HepG2 (cell line): Measurements from ENCODE around the gene C13orf46. TPM values are rescaled to one million over a fixed set of nuclear protein-coding genes. Genes with fewer than 3 reads are reported as not detected.

Experiments
- ATAC-seq: fragments of 200-7000 bp; cut with Tn5 transposase; 3 replicates; pipeline ENCODE4 v1.9.1; 2020; ENCODE audit warnings: mild to moderate bottlenecking, moderate library complexity
- BruUV-seq: library from RNA; stranded (reverse); fragments of 400-500 nt; replicated peaks from 2 replicates; lab custom pipeline; 2021; lab: Mats Ljungman, UMichigan
- CTCF ChIA-PET: fragments of 300-600 bp; formaldehyde crosslinking; extraction: SDS; loops from one replicate; lab custom pipeline; 2021; ENCODE audit warnings: low total read pairs, inconsistent platforms, low intra/inter-chr PET ratio; lab: Yijun Ruan, JAX
- POLR2A ChIA-PET: fragments of 350-600 bp; sonication (Branson Sonifier 250); formaldehyde crosslinking; loops from one replicate; lab custom pipeline; 2020; ENCODE audit warnings: antibody characterized with exemption, inconsistent platforms; lab: Yijun Ruan, JAX
- DNase-seq: peaks from one replicate; pipeline ENCODE4 v3.0.0-alpha.2; 2015; ENCODE audit warnings: low spot score
- FAIRE-seq: peaks from 3 replicates; lab custom pipeline; 2011; peaks lifted over from hg19 to GRCh38; lab: Jason Lieb, UNC
- H2AFZ ChIP-seq: one replicate; pipeline ENCODE4 v1.6.1; 2011; ENCODE audit warnings: low read length, inconsistent platforms
- H3K27ac ChIP-seq: fragments of 300-600 bp; 3 replicates; pipeline ENCODE4 v1.8.0; 2011; ENCODE audit warnings: mixed run types, mild to moderate bottlenecking, mixed read lengths, low read length, inconsistent platforms; ENCODE audit not compliant: insufficient read depth; ENCODE audit errors: extremely low read length
- H3K27me3 ChIP-seq, 2 experiments: fragments of 200-600 bp in 1 of 2; 2 replicates in 1 of 2; 3 replicates in 1 of 2; pipeline versions ENCODE4 v1.6.0 to v1.8.0; 2011; ENCODE audit warnings: low read length in 2 of 2, mild to moderate bottlenecking in 2 of 2, moderate library complexity in 2 of 2, inconsistent platforms in 1 of 2; ENCODE audit not compliant: insufficient read depth in 2 of 2, control insufficient read depth in 1 of 2
- H3K36me3 ChIP-seq, 2 experiments: fragments of 200-600 bp in 1 of 2; replicated peaks in 1 of 2; 2 replicates in 1 of 2; 3 replicates in 1 of 2; pipeline versions ENCODE4 v1.5.1 to v1.8.0; 2011; ENCODE audit warnings: low read length in 2 of 2, inconsistent platforms in 1 of 2; ENCODE audit not compliant: insufficient read depth in 2 of 2, control insufficient read depth in 1 of 2
- H3K4me1 ChIP-seq: 2 replicates; pipeline ENCODE4 v1.5.1; 2012; ENCODE audit warnings: low read length, inconsistent platforms; ENCODE audit not compliant: insufficient read depth
- H3K4me2 ChIP-seq: 2 replicates; pipeline ENCODE4 v1.6.0; 2011; ENCODE audit warnings: low read depth, low read length, inconsistent platforms
- H3K4me3 ChIP-seq, 3 experiments: fragments of 200-600 bp in 1 of 3; sonication (generic), shearing (Covaris generic) in 1 of 3; replicated peaks in 1 of 3; 2 replicates each; pipeline ENCODE4 v1.5.1; 2011 to 2016; ENCODE audit warnings: low read length in 3 of 3, inconsistent platforms in 2 of 3, low read depth in 2 of 3, mild to moderate bottlenecking in 2 of 3, control low read depth in 1 of 3, mixed read lengths in 1 of 3; ENCODE audit not compliant: insufficient read depth in 1 of 3
- H3K79me2 ChIP-seq: one replicate; pipeline ENCODE4 v1.6.1; 2011; ENCODE audit warnings: low read length, inconsistent platforms; ENCODE audit not compliant: insufficient read depth
- H3K9ac ChIP-seq: 2 replicates; pipeline ENCODE4 v1.6.0; 2011; ENCODE audit warnings: mild to moderate bottlenecking, low read depth, low read length, inconsistent platforms; ENCODE audit not compliant: insufficient read depth
- H3K9me3 ChIP-seq: 2 replicates; pipeline ENCODE4 v1.5.1; 2012; ENCODE audit warnings: mild to moderate bottlenecking, low read length
- H4K20me1 ChIP-seq: 2 replicates; pipeline ENCODE4 v1.6.0; 2011; ENCODE audit warnings: inconsistent platforms, mild to moderate bottlenecking, low read length, moderate library complexity; ENCODE audit not compliant: insufficient read depth
- ASH2L ChIP-seq: fragments of 300-600, 200-600 bp; sonication (generic); IDR thresholded peaks from 2 replicates; pipeline ENCODE4 v1.7.0; 2017; ENCODE audit warnings: low read depth, mild to moderate bottlenecking, moderate library complexity, mixed read lengths, low read length; ENCODE audit not compliant: insufficient read length
- CBFB ChIP-seq: sonication (generic); formaldehyde crosslinking; IDR thresholded peaks from 2 replicates; pipeline ENCODE4 v1.4.0; 2020; ENCODE audit warnings: missing genetic modification reagents
- MIER3 ChIP-seq: IDR thresholded peaks from 2 replicates; pipeline ENCODE4 v1.6.1; 2016; ENCODE audit warnings: missing compliant biosample characterization, borderline replicate concordance
- PRDM10 ChIP-seq: sonication (generic); formaldehyde crosslinking; IDR thresholded peaks from 2 replicates; pipeline ENCODE4 v1.4.0; 2020; ENCODE audit warnings: low read depth, missing genetic modification reagents
- RFX3 ChIP-seq: IDR thresholded peaks from 2 replicates; pipeline ENCODE4 v1.6.1; 2016; ENCODE audit warnings: missing biosample characterization, missing genetic modification reagents
- TBX2 ChIP-seq: sonication (generic); formaldehyde crosslinking; IDR thresholded peaks from 2 replicates; pipeline ENCODE4 v1.5.0; 2020; ENCODE audit warnings: missing genetic modification reagents, mild to moderate bottlenecking, borderline replicate concordance
- ZC3H4 ChIP-seq: sonication (generic); formaldehyde crosslinking; IDR thresholded peaks from 2 replicates; pipeline ENCODE4 v1.4.0; 2020; ENCODE audit warnings: missing genetic modification reagents, borderline replicate concordance
- ZNF10 ChIP-seq: sonication (generic); formaldehyde crosslinking; IDR thresholded peaks from 2 replicates; pipeline ENCODE4 v1.4.0; 2020; ENCODE audit warnings: mild to moderate bottlenecking, low read depth, missing genetic modification reagents, borderline replicate concordance
- ZNF124 ChIP-seq: sonication (generic); formaldehyde crosslinking; IDR thresholded peaks from 2 replicates; pipeline ENCODE4 v1.4.0; 2020; ENCODE audit warnings: missing genetic modification reagents
- ZNF337 ChIP-seq: sonication (generic); formaldehyde crosslinking; IDR thresholded peaks from 2 replicates; pipeline ENCODE4 v1.5.1; 2020; ENCODE audit warnings: missing genetic modification reagents, low read depth, mild to moderate bottlenecking, borderline replicate concordance
- ZNF34 ChIP-seq: sonication (generic); formaldehyde crosslinking; IDR thresholded peaks from 2 replicates; pipeline ENCODE4 v1.4.0; 2020; ENCODE audit warnings: mild to moderate bottlenecking, missing genetic modification reagents, borderline replicate concordance
- ZNF761 ChIP-seq: sonication (generic); formaldehyde crosslinking; conservative IDR thresholded peaks from 2 replicates; pipeline ENCODE4 v1.4.0; 2020; ENCODE audit warnings: mild to moderate bottlenecking, missing genetic modification reagents
- ZNF766 ChIP-seq: sonication (generic); formaldehyde crosslinking; IDR thresholded peaks from 2 replicates; pipeline ENCODE4 v1.5.0; 2020; ENCODE audit warnings: missing genetic modification reagents, borderline replicate concordance
- ZSCAN9 ChIP-seq: IDR thresholded peaks from 2 replicates; pipeline ENCODE4 v1.6.1; 2016; ENCODE audit warnings: borderline replicate concordance
- WGBS: methylation state at CpG from one replicate; pipeline ENCODE4 v1.1.6; 2017; ENCODE audit warnings: low lambda C conversion rate; 5-methylcytosine and 5-hydroxymethylcytosine counted together
- in situ Hi-C: cut with HindIII; loops from 2 replicates; pipeline ENCODE4 v1.10.0; 2017; ENCODE audit warnings: low pct_unique_long_range_greater_than_20kb; ENCODE audit not compliant: extremely low pct_ligation_motif_present
- intact Hi-C: fragments of 100-400 bp; cut with micrococcal nuclease; formaldehyde crosslinking; loops from one replicate; pipeline ENCODE4 v1.10.0; 2022; ENCODE audit not compliant: unreplicated experiment
- polyA plus RNA-seq, 8 experiments: library from polyadenylated mRNA; depleted of rRNA in 3 of 8; stranded (reverse) in 7 of 8; unstranded in 1 of 8; fragments of >200 nt; fragmentation: Illumina TruSeq in 4 of 8; extraction: Trizol in 4 of 8; gene quantifications; 2 replicates each; pipeline versions ENCODE4 v1.2.1 to v1.2.3, GENCODE V29; 2011 to 2016; ENCODE audit warnings: low read depth in 4 of 8, missing spikeins in 1 of 8, mixed read lengths in 1 of 8; ENCODE audit not compliant: insufficient read depth in 1 of 8
- total RNA-seq, 5 experiments: library from RNA; depleted of rRNA; stranded (reverse); fragments of >200 nt; fragmentation: Illumina TruSeq; extraction: Trizol; gene quantifications; 2 replicates each; pipeline ENCODE4 v1.2.3, GENCODE V29; 2016; ENCODE audit warnings: low read depth in 1 of 5
- TF ChIP-seq, protein P1 (sequence below): sonication (generic); formaldehyde crosslinking; conservative IDR thresholded peaks from 2 replicates; pipeline ENCODE4 v1.4.0; 2020; ENCODE audit warnings: missing genetic modification reagents
- TF ChIP-seq, protein P2 (sequence below): sonication (generic); formaldehyde crosslinking; IDR thresholded peaks from 2 replicates; pipeline ENCODE4 v1.4.0; 2020; ENCODE audit warnings: missing genetic modification reagents

The C13orf46 gene
- total and polyA plus RNA-seq, 2 of the 13 experiments (the other 11 are each of a cell fraction or from before 2014, with no cell fraction given) = 0.01 TPM; not detected in 1

DNA sequence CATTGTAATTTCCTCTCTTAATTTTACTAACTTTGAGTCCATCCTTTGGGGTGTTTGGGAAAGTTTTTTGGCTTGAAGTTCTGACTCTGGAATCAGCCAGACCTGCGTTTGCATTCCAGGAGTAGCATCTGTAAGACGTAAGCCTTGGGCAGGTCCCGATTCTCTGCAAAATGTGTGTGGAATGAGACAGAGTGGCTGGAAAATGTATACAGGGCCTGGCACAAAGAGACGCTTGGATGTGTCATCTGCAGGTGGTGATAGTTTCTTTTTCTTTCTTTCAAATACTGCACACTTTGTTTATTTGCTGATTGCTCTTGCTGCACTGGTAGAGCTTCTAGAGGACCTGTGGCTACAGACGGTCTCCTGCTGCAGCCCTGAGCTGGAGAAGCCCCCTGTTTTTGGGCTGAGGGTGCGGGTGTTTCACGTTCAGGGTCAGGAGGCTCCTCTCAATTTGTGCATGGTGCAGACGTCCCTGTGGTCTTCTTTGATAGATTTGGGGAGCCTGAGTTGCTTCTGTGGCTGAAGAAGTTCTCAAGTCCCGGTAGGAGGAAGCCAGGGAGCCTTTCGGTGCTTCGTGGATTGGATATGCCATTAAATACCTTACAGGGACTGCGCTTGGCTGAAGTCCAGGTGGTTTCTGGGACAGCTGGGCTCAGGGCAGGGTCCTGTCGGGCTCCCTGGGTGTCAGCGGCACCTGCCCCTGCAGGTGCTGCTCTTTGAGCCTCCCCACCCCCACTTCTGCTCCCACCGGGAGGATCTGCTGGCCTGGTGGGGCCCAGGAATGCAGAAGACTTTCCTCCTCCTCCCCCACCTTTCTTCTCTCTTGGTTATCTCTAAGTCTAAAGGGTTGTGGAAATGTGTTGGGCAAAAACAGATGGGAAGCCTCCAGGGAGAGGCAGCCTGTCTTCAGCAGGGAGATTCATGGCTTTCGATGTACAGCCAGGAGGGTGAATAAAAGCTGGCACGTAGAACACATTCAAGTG, 66.0 kb downstream of the C13orf46 start (continued):
- no peak for TF ChIP-seq ZNF766 (CRISPR knock-in tag)
- no peak for TF ChIP-seq ZC3H4 (CRISPR knock-in tag)
- no peak for TF ChIP-seq TBX2 (CRISPR knock-in tag)
- TF ChIP-seq, protein P1, sequence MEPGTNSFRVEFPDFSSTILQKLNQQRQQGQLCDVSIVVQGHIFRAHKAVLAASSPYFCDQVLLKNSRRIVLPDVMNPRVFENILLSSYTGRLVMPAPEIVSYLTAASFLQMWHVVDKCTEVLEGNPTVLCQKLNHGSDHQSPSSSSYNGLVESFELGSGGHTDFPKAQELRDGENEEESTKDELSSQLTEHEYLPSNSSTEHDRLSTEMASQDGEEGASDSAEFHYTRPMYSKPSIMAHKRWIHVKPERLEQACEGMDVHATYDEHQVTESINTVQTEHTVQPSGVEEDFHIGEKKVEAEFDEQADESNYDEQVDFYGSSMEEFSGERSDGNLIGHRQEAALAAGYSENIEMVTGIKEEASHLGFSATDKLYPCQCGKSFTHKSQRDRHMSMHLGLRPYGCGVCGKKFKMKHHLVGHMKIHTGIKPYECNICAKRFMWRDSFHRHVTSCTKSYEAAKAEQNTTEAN = no peak
- no peak for TF ChIP-seq MIER3 (CRISPR knock-in tag)
- TF ChIP-seq ZNF761 (CRISPR knock-in tag) = no peak

- no TSS peak for BruUV-seq
- peaks cover 4 to 29% of the 10 kb centered on the region in 2 experiments for H3K27me3 ChIP-seq
- H3K36me3 ChIP-seq = no peaks in the 10 kb centered on the region
- H3K9ac ChIP-seq = no peak overlapping the region
- H3K4me1 ChIP-seq = no peaks in the 10 kb centered on the region
- in situ Hi-C loops (no loop called here), intact Hi-C loops (no loop called here)
- DNase-seq (no peak), ATAC-seq (no peak), FAIRE-seq (no peak)
- ChIA-PET POLR2A (no interaction called here), CTCF (no interaction called here)
- no peaks in the 10 kb centered on the region for H3K9me3 ChIP-seq
- WGBS = 0% methylated on average over 3 of the region's 4 CpGs
- no peaks in the 10 kb centered on the region for H4K20me1 ChIP-seq
- H3K4me3 ChIP-seq = no peak overlapping the region
- H2AFZ ChIP-seq = no peak overlapping the region
- no peak overlapping the region for H3K27ac ChIP-seq
- no peak overlapping the region for H3K4me2 ChIP-seq
- no peaks in the 10 kb centered on the region for H3K79me2 ChIP-seq
- no peak for TF ChIP-seq ZNF337 (CRISPR knock-in tag)
- TF ChIP-seq, protein P2, sequence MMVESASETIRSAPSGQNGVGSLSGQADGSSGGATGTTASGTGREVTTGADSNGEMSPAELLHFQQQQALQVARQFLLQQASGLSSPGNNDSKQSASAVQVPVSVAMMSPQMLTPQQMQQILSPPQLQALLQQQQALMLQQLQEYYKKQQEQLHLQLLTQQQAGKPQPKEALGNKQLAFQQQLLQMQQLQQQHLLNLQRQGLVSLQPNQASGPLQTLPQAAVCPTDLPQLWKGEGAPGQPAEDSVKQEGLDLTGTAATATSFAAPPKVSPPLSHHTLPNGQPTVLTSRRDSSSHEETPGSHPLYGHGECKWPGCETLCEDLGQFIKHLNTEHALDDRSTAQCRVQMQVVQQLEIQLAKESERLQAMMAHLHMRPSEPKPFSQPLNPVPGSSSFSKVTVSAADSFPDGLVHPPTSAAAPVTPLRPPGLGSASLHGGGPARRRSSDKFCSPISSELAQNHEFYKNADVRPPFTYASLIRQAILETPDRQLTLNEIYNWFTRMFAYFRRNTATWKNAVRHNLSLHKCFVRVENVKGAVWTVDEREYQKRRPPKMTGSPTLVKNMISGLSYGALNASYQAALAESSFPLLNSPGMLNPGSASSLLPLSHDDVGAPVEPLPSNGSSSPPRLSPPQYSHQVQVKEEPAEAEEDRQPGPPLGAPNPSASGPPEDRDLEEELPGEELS (CRISPR knock-in tag) = no peak
- no peak for TF ChIP-seq ASH2L
- no peak for TF ChIP-seq ZNF10 (CRISPR knock-in tag)
- TF ChIP-seq ZNF34 (CRISPR knock-in tag) = no peak
- no peak for TF ChIP-seq PRDM10 (CRISPR knock-in tag)
- no peak for TF ChIP-seq ZNF124 (CRISPR knock-in tag)
- TF ChIP-seq RFX3 (CRISPR knock-in tag) = no peak
- no peak for TF ChIP-seq ZSCAN9 (CRISPR knock-in tag)
- TF ChIP-seq CBFB (CRISPR knock-in tag) = no peak
Measured at GRCh38 chr13:113906571-113906970, 67.3 kb downstream of the C13orf46 start.
